Measurements from ENCODE around the gene KASH5.
"Not testable (repeated sequence)": the region's sequence is repeated elsewhere in the genome, so short reads cannot be mapped to it uniquely, and the experiment has no call there.

The KASH5 gene

DNA sequence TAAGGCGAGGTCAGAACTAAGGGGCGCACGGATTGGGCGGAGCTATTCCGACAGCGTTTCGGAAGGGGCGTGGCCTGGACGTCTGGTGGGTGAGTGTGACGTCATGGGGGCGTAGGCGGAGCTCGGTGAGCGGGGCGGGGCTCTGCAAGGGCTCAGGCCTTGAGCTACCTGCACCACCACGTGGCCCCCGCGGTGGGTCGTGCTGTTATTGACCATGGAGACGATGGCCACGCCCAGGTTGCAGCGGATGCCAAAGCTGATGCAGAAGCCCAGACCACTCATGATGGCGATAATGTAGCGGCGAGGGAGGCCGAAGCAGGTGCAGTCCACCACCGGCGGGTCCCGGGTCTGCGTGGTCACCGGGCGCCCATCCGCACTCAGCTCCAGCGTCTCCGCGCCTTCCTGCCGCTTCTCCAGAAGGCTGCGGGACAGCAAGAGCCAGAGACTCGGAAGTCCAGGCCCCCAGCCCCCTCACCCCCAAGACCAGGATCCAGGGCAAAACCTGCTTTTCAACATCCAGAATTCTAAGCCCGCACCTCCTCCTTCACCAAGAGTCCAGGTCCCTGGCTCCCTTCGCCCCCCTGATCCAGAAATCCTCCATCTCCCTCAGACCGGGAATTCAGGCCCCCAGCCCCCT, 48.5 kb downstream of the KASH5 start:
- DNase-seq (ENCODE audit: low read depth), result peak; percentile 31

DNA sequence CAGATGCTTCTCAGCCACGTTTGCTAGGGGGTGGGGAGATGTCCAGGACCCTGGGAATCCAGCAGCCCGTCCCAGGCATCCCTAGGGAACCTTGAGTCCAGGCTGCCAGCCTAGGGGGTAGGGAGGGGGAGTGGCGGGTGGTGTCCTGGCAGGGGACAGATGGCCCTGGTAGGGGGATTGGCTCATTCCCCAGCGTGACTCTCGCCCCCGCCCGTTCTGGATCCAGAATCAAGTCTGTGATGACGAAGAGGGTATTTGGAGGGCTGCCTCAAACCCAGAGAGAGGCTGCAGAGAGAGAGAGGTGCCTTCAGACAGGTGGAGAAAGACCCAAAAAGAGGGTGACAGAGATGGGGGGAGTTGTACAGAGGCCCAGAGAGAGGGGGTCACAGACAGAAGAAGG, 49.2 kb downstream of the KASH5 start:
- DNase-seq (ENCODE audit: low read depth), result no peak

DNA sequence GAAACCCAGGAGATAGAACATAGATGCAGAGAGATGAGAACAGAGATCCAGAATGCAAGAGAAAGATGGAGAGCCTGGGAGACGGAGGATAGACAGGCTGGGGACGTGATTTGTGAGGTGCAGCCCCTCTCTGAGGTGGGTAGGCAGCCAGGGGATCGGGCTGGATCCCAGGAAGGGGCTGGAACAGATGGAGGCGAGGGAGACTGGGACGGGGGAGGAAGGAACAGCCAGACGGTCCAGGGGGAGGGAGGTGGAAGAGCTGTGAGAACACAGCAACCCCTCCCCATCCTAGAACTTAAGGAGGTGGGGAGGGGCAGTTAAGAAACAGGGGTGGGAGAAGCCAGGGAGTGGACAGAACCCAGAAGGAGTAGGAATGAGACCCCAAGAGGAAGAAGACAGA, 50.2 kb downstream of the KASH5 start:
- DNase-seq (ENCODE audit: low read depth), result no peak

DNA sequence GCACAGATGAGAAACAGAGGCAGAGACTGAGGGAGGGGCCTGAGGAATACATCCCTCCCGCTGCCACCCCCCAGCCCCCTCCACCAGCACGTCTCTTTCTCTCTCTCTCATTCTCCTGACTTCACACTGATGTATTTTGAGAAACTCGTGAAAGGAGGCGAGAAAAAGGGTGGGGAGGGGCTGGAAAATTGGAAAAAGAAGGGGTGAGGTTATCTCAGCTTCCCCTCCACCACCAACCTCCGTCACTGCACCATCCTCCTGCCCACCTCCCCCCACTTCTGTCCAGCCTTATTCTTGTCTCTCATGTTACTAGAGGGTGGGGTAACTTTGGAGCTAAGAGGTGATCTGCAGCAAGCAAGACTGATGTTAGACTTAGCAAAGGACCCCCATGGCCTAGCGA, 51.8 kb downstream of the KASH5 start:
- no peak for DNase-seq (ENCODE audit: low read depth)

DNA sequence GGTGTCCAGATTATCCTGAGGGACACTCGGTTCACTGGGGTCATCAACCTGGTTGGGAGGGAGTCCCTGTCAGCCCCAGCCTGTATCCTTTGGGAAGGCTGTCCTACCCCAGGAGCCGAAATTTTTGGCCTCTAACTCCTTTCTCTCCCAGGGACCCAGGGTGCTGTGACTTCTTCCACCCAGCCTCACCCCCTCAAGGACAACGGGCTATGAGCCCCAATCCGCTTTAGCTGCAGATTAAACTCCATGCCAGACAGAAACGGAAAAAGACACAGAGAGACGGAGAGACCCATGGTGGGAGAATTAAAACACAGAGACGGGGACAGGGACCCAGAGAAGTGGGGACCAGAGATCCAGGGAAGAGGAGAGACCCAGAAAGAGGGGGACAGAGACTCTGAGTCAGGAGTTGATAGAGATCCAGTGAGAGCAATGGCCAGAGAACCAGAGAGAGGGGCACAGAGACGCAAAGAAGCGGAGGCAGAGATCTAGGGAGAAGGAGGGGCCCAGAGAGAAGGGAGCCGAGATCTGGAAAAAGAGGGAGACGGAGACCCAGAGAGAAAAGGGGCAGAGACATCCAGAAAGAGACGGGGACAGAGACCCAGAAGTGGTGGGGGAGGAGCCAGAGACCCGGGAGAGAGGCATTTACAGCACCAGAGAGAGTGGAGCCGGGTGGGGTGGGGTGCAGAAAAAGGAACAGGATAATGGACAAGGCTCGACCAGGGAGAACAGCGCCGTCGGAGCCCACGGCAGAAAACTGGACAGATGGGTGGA, 52.6 kb downstream of the KASH5 start:
- DNase-seq (ENCODE audit: low read depth), result no peak

DNA sequence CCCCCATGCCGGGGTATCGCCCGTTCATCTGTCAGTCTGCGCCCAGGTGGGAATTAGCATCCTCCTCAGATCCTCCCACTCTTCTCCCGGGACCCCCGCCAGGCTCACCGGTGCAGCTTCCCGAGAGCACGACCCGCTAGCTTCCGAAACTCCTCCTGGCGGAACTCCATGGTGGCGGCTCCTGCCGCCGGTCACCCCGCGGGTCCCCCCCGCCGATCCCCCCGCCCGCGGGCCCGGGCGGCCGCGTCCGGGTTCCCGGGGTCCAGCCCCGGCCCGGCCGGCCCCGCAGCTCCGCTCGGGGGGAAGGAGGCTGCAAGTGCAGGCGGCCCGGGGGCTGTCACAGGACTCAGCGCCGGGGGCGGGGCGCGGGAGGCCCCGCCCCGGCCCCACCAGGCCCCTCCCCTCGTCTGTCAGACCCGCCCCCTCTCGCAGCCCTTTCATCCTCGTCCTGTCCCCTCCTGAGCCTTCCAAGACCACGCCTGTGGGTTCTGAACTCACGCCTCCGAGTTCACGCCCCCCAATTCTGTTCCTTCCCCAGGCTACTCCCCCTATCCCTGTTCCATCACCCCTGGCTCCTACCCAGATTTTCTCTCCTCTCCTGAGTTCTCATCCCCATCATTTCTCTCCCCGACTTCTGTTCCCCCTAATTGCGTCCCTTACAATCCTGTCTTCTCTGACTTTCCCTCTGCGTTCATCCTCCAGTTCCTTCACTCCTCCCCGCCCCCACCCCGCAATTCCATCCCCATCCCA, 53.3 kb downstream of the KASH5 start, which contains the start of gene SLC17A7:
Gene SLC17A7 (minus strand): TSS at position 318 of the 750 bp plus-strand sequence. CDS start 148 bp downstream, at position 170.
- no peak for DNase-seq (ENCODE audit: low read depth)

DNA sequence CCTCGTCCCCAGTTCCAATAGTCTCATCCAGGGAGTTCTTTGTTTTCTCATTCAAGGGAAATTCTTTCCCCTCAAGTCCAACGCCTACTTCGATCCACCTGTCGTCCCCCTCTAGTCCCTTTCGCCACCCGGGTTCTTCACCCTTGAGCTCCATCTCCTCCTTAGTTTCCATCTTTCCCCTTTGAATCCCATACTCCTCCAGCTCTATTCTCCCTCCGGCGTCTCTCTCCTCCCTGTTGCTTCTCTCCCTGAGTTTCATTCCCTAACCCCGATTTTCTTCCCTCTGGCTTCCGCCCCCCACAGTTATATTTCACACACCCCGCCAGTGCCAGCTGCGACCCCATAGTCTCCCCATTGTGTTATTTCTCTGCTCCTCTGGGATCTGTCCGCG, 53.9 kb downstream of the KASH5 start:
- DNase-seq (ENCODE audit: low read depth), result no peak

DNA sequence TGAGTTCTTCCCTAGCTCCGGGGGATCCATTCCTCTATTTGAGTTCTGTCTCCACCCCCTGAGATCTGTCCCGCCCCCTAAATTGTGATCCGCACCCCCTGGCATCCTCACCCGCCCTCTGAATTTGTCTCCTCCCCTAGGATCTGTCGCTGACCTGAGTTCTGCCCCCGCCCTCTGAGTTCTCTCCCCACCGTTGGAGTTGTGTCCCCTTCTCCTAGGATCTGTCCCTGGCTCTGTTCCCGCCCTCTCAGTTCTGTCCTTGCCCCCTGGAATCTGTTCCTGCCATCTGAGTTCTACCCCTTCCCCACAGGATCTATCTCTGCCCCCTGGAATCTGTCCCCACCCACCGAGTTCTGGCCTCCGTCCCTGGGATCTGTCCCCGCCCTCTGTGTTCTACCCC, 54.3 kb downstream of the KASH5 start:
- no peak for DNase-seq (ENCODE audit: low read depth)

DNA sequence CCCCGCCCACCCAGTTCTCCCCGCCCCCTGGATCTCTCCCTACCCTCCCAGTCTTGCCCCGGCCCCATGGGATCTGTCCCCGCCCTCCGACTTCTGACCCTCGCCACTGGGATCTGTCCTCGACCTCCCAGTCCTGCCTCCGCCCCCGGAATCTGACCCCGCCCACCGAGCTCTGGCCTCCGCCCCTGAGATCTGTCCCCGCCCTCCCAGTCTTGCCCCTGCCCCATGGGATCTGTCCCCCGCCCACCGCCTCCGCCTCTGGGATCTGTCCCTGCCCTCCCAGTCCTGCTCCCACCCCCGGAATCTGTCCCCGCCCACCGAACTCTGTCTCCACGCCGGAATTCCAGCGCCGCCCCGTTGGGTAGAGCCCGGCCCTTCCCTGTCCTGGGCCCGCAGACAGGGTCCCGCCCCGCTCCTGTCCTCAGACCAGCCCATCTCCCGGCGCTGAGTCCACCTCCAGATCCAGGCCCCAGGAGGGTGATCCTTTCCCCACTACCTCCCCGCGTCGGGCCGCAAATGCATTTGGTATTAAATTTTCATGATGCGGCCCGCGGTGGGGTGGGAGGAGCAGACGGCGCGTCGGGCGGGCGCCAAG, 54.8 kb downstream of the KASH5 start:
- peak; percentile 38 for DNase-seq (ENCODE audit: low read depth)

DNA sequence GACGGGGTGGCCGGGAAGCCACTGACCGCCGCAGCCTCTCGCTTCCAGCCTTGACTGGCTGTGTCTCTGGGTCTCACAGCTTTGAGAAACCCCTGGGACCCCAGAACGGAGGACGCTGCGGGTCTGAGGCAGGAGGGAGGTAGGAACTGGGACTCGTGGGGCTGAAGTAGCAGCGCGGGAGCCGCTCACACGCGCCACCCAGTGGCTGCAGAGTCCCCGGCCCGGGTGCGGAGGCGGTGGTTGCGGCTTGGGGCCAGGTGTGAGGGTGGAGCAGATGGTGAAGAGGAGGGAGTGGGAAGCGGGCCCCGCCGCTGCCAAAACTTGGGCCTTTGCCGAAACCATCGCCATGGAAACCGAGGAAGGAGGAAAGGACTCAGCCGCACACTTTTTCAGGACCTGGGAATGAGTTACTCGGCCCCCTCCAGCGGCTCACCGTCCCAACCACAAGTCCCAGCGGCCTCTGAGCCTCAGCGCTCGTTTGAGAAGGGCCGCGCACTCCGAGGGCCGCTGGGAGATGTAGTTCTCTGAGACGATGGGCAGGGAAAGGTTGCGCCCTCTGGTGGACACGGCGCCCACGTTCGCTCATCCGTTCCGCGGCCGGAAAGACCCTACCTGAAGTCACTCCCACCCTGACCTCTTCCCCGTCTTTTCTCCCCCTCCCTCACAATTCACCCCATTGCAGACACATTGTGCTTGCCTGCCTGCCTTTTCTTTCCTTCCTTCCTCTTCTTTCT, 55.5 kb downstream of the KASH5 start:
- peak; percentile 89 for DNase-seq (ENCODE audit: low read depth)

DNA sequence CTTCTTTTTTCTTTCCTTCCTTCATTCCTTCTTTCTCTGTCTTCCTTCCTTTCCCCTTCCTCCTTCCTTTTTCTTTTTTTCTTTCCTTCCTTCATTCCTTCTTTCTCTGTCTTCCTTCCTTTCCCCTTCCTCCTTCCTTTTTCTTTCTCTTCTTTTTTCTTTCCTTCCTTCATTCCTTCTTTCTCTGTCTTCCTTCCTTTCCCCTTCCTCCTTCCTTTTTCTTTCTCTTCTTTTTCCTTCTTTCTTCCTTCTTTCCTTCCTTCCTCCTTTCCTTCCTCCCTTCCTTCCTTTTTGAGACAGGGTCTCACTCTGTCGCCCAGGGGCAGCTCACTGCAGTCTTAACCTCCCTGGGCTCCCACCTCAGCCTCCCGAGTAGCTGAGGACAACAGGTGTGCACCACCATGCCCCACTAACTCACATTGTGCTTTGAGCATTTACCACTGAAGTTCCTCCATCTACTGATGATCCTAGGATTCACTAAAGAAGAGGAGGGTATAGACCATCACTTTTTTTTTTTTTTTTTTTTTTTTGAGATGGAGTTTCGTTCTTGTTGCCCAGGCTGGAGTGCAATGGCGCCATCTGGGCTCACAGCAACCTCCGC, 56.2 kb downstream of the KASH5 start:
- not testable (repeated sequence) for DNase-seq (ENCODE audit: low read depth)

DNA sequence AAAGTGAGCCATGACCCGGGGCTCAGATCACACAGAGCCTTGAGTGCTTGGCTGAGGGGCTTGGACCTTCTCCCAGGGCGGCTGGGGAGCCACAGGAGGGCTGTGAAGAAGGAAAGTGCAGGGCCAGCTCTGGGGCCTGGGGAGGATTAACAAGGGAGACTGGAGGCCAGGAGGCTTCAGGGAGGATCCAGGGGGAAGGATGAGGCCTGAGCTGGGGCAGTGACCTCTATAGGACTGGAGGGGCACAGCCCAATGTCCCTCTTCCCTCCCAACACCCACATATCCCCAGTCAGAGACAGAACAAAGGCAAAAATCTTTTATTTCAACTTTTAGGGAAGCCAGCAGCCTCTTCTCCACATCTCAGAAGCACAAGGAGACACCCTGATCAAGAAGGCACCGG, 57.9 kb downstream of the KASH5 start:
- DNase-seq (ENCODE audit: low read depth), result no peak

DNA sequence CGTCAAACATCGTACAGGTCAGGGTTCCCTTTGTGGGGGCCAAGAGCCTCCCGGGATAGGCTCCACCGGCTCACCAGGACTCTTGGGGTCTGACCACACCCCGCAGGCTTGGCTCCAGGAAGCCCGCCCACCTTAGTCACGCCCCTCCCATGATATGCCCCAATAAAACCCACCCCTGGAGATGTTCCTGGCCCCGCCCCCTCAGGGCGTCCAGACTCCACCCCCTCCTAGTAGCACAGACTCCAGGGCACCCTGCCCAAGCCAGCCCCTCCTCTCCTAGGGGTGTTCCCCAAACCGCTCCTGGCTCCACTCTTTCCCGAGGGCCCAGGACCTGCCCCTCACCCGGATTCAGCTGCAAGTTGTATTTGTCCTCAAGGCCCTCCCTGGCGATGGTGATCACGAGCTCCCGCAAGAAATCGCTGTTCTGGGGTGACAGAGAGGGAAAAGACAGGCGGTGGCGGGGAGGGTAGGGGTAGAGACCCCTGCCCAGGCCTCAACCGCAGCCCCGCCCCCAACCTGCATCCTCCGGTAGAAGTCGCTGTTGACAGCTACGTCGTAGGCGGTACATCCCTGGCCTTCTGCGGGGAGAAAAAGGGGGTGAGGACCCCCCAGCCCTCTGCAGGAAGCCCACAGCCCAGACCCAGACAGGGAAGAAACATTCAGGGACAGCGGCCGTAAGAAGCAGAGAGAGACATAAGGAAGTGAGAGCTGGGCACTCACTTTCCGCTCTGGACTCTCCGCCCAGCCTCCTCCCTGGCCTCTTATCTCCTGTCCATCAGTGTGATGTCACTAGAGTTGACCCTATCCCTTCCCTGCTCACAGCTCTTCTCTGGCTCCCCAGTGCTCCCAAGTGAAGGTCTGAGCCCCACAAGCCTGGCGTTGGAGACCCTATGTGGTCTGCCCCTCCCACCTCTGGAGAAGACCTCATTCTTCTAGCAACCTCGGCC, 59.7 kb downstream of the KASH5 start:
- no peak for DNase-seq (ENCODE audit: low read depth)

DNA sequence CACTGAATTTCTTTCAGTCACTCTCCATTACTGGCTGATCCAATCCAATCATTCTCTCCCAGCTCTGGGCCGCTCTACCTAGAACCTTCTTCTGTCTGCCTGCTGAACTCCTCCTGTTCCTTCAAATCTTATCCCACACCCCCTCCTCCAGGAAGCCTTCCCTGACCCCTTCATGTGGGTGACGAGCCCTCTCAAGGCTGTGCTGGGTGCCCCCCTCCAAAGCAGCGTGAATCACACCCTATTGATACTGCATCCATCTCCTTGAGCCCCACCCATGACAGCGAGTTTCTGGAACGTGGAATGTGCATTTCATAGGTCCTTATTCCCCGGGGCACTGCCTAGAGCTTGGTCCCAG, 60.4 kb downstream of the KASH5 start:
- no peak for DNase-seq (ENCODE audit: low read depth)

DNA sequence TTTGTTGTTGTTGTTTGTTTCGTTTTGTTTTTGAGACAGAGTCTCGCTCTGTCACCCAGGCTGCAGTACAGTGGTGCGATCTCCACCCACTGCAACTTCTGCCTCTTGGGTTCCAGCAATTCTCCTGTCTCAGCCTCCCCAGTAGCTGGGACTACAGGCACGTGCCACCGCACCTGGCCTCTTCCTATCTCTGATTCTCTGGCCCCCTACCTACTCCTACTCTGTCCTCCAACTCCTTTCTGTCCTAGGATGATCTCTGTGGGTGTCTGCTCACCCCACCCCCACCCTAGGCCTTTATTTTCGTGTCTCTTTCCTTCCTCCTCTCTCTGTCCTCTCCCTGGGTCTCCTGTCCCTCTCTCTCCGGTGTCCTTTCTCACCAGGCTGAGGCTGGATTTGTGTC, 62.4 kb downstream of the KASH5 start:
- no peak for DNase-seq (ENCODE audit: low read depth)

DNA sequence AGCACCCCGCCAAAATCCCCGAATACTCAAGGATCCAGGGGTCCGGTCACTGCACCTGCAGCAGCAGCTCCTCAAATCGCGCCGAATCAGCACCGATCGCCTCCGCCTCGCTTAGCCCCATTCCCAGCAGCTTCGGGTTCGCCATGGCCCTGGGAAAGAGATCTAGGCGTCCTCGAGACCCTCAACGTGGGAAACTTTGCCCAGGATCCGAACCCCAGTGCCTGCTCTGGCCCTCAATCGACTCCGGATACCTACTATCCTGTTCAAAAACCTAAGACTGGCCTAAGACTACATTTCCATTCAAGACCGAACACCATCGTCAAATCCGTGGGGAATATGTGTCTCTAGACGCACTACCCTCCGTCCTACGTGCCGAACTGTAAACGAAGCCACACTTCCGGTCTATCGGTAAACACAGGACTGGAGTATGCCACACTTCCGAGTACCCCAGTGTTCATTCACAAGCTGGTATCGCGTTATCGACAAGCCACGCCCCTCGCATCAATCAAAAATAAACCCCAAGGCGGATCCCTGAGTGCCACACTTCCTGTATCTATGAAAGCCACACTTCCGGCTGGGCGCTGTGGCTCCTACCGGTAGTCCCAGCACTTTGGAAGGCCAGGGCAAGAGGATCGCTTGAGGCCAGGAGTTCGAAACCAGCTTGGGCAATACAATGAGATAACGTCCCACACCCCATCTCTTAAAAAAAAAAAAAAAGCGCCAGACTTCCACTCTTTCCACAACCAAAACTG, 63.6 kb downstream of the KASH5 start, which contains the start of gene PIH1D1:
Gene PIH1D1 (minus strand): TSS at position 385 of the 752 bp plus-strand sequence. CDS start 240 bp downstream, at position 145.
- peak; percentile 88 for DNase-seq (ENCODE audit: low read depth)

DNA sequence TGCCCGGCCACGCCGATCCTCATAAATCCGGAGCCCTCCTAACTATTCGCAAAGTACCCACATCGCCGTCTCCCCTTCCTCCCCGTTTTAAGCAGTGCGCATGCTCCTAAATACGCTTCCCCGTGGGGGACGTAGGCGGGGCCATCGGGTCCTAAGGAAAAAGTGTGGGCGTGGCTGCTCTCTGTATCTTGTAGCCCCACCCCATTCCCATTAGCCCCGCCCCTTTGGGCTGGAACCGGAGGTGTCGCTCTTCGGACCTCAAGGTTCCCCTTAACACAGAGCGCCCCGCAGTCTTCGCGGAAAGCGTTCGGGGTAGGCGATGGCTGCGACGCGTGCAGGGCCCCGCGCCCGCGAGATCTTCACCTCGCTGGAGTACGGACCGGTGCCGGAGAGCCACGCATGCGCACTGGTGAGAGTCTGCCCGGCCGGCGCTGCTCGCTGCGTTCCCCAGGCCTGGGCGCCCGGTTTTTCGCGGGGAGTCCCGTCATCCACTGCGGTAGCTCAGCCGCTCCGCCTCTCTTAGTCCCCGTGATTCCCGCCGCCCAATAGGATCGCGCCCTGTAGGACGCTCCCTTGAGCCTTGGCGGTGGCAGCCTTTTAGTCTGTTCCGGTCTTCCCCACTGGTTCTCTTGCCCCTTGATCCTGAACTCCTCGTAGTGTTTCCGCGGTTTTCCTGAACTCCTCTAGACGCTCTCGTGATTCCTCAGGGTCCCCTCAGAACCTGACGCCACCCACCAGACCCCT, 65.1 kb downstream of the KASH5 start, which contains the start of gene ALDH16A1:
Gene ALDH16A1 (plus strand): TSS at position 213 of the 744 bp plus-strand sequence. CDS start 107 bp downstream, at position 320.
- peak; percentile 93 for DNase-seq (ENCODE audit: low read depth)

DNA sequence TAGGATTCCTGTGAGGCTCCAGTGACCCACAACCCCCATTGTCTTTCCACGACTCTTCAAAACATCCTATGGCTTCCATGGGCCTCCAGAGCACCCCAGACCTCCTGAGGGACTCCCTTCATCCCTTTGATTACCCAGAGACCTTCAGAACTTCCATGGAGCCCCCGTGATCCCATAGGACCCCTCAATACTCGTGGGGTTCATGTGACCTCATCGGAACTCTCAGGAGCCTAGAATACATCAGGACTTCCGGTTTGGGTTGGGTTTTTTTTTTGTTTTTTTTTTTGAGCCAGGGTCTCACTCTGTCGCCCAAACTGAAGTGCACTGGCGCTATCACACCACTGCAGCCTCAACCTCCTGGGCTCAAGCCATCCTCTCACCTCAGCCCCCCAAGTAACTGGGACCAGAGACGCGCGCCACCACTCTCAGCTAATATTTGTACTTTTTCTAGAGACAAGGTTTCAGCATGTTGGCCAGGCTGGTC, 65.8 kb downstream of the KASH5 start:
- no peak for DNase-seq (ENCODE audit: low read depth)
